Common myeloid progenitor, CD34-positive (primary cell): ENCODE measurements around the gene WNK2.
"Not testable (repeated sequence)": the region's sequence is repeated elsewhere in the genome, so short reads cannot be mapped to it uniquely, and the experiment has no call there.

Experiments
- CTCF ChIA-PET: fragments of 350-600 bp; sonication (Branson Sonifier 250); formaldehyde crosslinking; loops from one replicate; lab custom pipeline; 2021; ENCODE audit warnings: antibody characterized with exemption; lab: Charles Lee
- POLR2A ChIA-PET: fragments of 350-600 bp; sonication (Branson Sonifier 250); formaldehyde crosslinking; loops from one replicate; lab custom pipeline; 2021; ENCODE audit warnings: antibody characterized with exemption; lab: Charles Lee
- DNase-seq, 3 donors: peaks; one replicate each; pipeline versions ENCODE4 v3.0.0 to v3.0.0-alpha.2; 2013
- H3K27ac ChIP-seq, 2 experiments: 1 replicate in 1 of 2; 2 replicates in 1 of 2; pipeline ENCODE4 v1.7.0; 2013; ENCODE audit warnings: inconsistent platforms in 2 of 2, low read length in 2 of 2, mild to moderate bottlenecking in 2 of 2, low read depth in 1 of 2, moderate library complexity in 1 of 2; ENCODE audit not compliant: severe bottlenecking in 2 of 2, insufficient read depth in 1 of 2, poor library complexity in 1 of 2
- H3K27me3 ChIP-seq, 5 experiments: replicated peaks in 2 of 5; 1 replicate in 3 of 5; 2 replicates in 2 of 5; pipeline versions ENCODE4 v1.6.1 to v1.7.0; 2013; ENCODE audit warnings: low read length in 4 of 5, mild to moderate bottlenecking in 2 of 5, moderate library complexity in 2 of 5, inconsistent platforms in 1 of 5; ENCODE audit not compliant: insufficient read depth in 5 of 5, control insufficient read depth in 4 of 5
- H3K36me3 ChIP-seq, 4 experiments: 1 replicate in 2 of 4; 2 replicates in 2 of 4; pipeline versions ENCODE4 v1.6.1 to v1.7.0; 2013; ENCODE audit warnings: low read length in 3 of 4, control low read depth in 1 of 4, mild to moderate bottlenecking in 1 of 4; ENCODE audit not compliant: control insufficient read depth in 4 of 4, insufficient read depth in 4 of 4
- H3K4me1 ChIP-seq, 4 experiments: 1 replicate in 3 of 4; 2 replicates in 1 of 4; pipeline versions ENCODE4 v1.6.1 to v1.7.1; 2013; ENCODE audit warnings: low read length in 3 of 4, mild to moderate bottlenecking in 3 of 4, control low read depth in 1 of 4, inconsistent platforms in 1 of 4, moderate library complexity in 1 of 4; ENCODE audit not compliant: control insufficient read depth in 4 of 4, insufficient read depth in 4 of 4; ENCODE audit errors: control extremely low read depth in 1 of 4
- H3K4me3 ChIP-seq, 7 experiments: 1 replicate in 4 of 7; 2 replicates in 3 of 7; pipeline versions ENCODE4 v1.5.1 to v1.7.0; 2013; ENCODE audit warnings: mild to moderate bottlenecking in 7 of 7, low read length in 6 of 7, moderate library complexity in 6 of 7, inconsistent platforms in 2 of 7, low read depth in 2 of 7, control low read depth in 1 of 7; ENCODE audit not compliant: insufficient read depth in 4 of 7, control insufficient read depth in 1 of 7; ENCODE audit errors: extremely low read depth in 1 of 7
- H3K9me3 ChIP-seq, 5 experiments: 1 replicate in 4 of 5; 2 replicates in 1 of 5; pipeline versions ENCODE4 v1.6.1 to v1.7.1; 2013; ENCODE audit warnings: low read length in 4 of 5, mild to moderate bottlenecking in 2 of 5, inconsistent platforms in 1 of 5, low read depth in 1 of 5, moderate library complexity in 1 of 5; ENCODE audit not compliant: control insufficient read depth in 4 of 5, insufficient read depth in 2 of 5; ENCODE audit errors: control extremely low read depth in 1 of 5
- WGBS: methylation state at CpG from one replicate; pipeline ENCODE4 v1.1.5; 2013; ENCODE audit not compliant: insufficient coverage; 5-methylcytosine and 5-hydroxymethylcytosine counted together

WNK2 gene

DNA sequence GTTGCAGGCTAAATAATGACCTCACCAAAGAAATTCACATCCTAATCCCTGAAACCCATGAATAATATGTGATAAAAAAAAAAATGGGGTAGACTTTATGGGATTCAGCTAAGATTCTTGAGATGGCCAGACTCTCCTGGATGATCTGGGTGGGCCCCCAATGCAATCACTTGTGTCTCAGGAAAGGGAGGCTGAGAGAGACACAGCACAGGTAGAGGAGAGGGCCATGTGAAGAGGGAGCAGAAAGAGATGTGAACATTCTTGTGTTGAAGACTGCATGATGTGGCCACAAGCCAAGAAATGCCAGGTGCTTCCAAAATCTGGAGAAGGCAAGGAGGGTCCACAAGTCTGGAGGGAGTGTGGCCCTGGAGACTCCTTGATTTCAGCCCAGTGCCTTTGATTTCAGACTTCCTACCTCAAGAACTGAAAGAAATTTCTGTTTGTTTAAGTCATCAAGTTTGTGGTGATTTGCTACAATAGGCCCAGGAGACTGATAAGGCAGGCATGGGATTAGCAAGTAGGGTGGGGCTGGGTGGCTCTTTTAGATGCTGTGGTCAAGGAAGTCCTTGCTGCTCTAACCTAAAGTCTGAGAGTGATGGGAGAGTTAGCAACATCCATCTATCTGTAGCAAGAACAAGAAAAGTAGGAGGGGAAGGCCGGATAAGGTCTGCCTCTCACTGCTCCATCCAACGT, 180.9 kb downstream of the WNK2 start:
- DNase-seq: no peak
- no peaks in the 10 kb centered on the region for H3K27me3 ChIP-seq
- WGBS: 96% methylated on average over 2 of the region's 2 CpGs
- H3K4me3 ChIP-seq: no peak overlapping the region
- H3K4me1 ChIP-seq: no peaks in the 10 kb centered on the region
- H3K27ac ChIP-seq: no peak overlapping the region
- ChIA-PET POLR2A (no interaction called here), CTCF (no interaction called here)
- H3K36me3 ChIP-seq: no peaks in the 10 kb centered on the region
- H3K9me3 ChIP-seq: peaks cover 0 to 17% (median 6%) of the 10 kb centered on the region in 5 experiments

DNA sequence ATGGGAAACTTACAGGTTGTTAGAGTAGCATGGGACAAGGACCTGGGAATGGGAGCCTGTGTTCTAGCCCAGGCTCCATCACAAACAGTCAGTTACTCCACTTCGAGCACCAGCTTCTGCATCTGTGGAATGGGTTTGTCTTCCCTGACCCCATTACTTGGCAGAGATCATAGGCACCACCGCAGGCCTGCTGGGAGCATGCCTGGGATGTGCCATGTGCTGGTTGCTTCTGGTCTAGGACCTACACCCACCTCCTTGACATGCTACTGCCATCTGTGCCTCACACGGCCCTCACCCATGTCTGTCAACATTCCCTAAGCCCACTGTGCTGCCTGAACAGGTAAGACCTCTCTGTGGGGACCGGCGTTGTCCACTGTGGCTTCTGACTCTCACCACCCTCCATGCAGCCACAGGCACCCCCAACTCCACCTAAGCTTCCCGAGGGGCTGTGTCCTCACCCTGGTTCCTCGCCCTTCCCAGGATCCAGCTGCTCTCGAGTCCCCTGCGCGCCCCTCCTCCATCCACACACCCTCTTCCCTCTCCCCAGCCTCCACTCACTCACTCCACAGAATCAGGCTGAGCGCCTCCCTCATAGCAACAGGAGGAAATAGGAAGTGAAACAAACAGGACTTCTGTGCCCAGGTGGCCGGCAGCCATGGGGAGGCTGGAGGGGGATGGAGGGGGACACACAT, 181.6 kb downstream of the WNK2 start:
- Histone ChIP-seq H3K27ac (no peak overlapping the region), H3K9me3 (peaks cover 0 to 14% (median 6%) of the 10 kb centered on the region in 5 experiments), H3K27me3 (no peaks in the 10 kb centered on the region), H3K4me3 (no peak overlapping the region), H3K36me3 (no peaks in the 10 kb centered on the region), H3K4me1 (no peaks in the 10 kb centered on the region)
- ChIA-PET POLR2A (no interaction called here), CTCF (no interaction called here)
- no peak for DNase-seq
- WGBS: 95% methylated on average over 11 of the region's 12 CpGs

DNA sequence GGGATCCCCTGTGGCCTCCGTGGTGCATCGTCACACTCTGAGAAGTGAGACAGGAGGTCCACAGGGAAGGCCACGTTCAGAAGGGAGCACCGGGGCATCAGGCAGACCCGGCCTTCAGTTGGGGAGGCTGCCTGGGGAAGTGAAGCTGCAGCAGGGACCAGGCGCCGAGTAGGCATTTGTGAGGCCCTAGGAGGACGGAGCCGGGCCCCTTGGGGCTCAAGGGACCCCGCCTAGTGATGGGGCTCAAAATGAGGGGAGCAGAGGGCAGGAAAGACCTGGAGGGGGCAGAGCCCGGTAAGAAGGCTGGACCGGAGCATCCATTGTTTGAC, 182.1 kb downstream of the WNK2 start:
- 86% methylated on average over 10 of the region's 12 CpGs for WGBS

DNA sequence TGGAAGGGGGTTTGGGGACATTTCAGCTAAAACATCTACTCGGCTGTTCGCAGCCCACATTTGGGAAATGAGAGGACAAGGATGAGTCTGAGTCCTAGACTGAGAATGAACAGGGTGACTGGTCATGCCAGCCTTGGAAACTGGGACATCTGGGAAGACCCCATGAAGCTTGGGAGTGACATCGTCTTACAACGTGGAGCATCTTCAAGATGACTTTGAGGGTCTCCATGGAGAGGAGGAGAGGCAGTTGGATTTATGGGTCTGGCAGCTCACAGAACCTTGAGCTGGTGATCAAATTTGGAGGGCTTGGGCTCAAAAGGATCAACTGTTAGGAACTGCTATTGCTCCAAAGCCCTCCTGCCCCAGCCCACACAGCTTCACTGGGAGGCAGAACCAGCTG, 182.5 kb downstream of the WNK2 start:
- WGBS: 100% methylated on average over 3 of the region's 4 CpGs
- POLR2A ChIA-PET: not testable (repeated sequence)

More for the DNA sequence above, 182.1 kb downstream of the WNK2 start:
- Histone ChIP-seq H3K36me3 (no peaks in the 10 kb centered on the region), H3K27me3 (no peaks in the 10 kb centered on the region), H3K9me3 (peaks cover 0 to 14% (median 6%) of the 10 kb centered on the region in 5 experiments), H3K4me3 (no peak overlapping the region), H3K4me1 (no peaks in the 10 kb centered on the region), H3K27ac (no peak overlapping the region)
- POLR2A ChIA-PET: no interaction called here
- CTCF ChIA-PET: no interaction called here
- DNase-seq: no peak

DNA sequence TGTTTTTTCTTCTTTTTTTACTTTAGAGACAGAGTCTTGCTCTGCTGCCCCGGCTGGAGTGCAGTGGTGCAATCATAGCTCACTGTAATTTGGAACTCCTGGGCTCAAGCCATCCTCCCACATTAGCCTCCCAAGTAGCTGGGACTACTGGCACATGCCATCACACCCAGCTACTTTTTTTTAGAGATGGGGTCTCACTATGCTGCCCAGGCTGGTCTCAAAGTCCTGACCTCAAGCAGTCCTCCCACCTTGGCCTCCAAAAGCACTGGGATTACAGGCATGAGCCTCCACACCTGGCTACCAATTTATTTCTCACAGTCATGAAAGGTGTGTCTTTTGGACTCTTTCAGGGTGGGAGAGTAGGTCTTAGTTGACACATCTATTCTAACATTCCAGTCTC, 184.5 kb downstream of the WNK2 start:
- Histone ChIP-seq H3K4me1 (no peaks in the 10 kb centered on the region), H3K9me3 (peaks cover 0 to 3% (median 0%) of the 10 kb centered on the region in 5 experiments), H3K4me3 (no peak overlapping the region), H3K27ac (no peak overlapping the region), H3K27me3 (no peaks in the 10 kb centered on the region), H3K36me3 (no peaks in the 10 kb centered on the region)
- 100% methylated on average over 1 of the region's 1 CpG for WGBS
- CTCF ChIA-PET: no interaction called here
- no peak for DNase-seq
- POLR2A ChIA-PET: no interaction called here

More for the DNA sequence above, 182.5 kb downstream of the WNK2 start:
- DNase-seq, CTCF ChIA-PET, H3K36me3 ChIP-seq, H3K27ac ChIP-seq, H3K4me1 ChIP-seq, H3K27me3 ChIP-seq, H3K4me3 ChIP-seq: not testable (repeated sequence)
- H3K9me3 ChIP-seq: peaks cover 0 to 13% (median 4%) of the 10 kb centered on the region in 5 experiments

DNA sequence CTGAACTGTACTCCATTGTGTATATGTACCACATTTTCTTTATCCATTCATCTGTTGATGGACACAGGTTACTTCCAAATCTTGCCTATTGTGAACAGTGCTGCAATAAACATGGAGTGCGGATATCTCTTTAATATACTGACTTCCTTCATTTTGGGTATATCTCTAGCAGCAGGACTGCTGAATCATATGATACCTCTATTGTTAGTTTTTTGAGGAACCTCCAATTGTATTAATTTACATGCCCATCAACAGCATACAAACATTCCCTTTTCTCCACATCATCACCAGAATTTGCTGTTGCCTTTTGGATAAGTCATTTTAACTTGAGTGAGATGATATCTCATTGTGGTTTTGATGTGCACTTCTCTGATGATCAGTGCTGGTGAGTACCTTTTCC, 185.7 kb downstream of the WNK2 start:
- CTCF ChIA-PET: no interaction called here
- H3K27me3 ChIP-seq: no peaks in the 10 kb centered on the region
- no peaks in the 10 kb centered on the region for H3K4me1 ChIP-seq
- H3K27ac ChIP-seq: no peak overlapping the region
- no CpG with 5 or more reads among the region's 1 CpG for WGBS
- H3K9me3 ChIP-seq: peaks cover 0 to 2% (median 0%) of the 10 kb centered on the region in 5 experiments
- H3K36me3 ChIP-seq: no peaks in the 10 kb centered on the region
- POLR2A ChIA-PET: no interaction called here
- H3K4me3 ChIP-seq: no peak overlapping the region
- peak in 2 of 3 donors; percentile 41 to 60 for DNase-seq
